Astrocyte (in vitro differentiated cells and primary cell): Measurements from ENCODE around the gene HTT-AS.

Experiments
- EZH2 ChIP-seq: IDR thresholded peaks from 2 replicates; pipeline ENCODE4 v1.6.1; 2012; ENCODE audit warnings: mild to moderate bottlenecking, low read length, inconsistent platforms; ENCODE audit not compliant: insufficient read depth
- TF ChIP-seq, protein P1 (sequence below): IDR thresholded peaks from 2 replicates; pipeline ENCODE4 v1.5.1; 2011; ENCODE audit warnings: low read depth, mild to moderate bottlenecking, inconsistent platforms, low read length, moderate library complexity; ENCODE audit not compliant: insufficient read depth

DNA sequence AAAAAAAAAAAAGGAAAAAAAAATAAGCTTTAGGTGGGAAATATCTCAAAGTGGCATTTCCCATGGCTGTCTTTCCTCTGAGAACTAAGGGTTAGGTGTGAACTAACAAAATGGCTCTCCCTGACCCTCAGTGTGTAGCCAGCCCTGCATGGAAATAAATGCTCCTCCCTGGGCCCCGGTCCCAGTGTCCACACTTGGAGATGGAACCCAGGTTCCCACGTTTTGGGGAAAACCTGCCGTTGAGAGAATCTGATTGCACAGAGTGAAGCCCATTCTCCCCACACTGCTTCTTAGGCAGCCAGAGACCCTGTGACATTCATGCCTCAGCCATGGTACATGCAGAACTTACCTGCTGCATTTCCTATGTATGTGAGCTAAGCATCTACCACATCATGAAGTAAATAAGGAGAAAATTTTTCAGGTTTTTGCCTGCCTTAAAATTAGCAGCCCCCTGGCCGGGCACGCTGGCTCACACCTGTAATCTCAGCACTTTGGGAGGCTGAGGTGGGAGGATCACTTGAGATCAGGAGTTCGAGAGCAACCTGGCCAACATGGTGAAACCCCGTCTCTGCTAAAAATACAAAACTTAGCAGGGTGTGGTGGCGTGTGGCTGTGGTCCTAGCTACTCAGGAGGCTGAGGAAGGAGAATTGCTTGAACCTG, 34.5 kb downstream of the HTT-AS start:
- TF ChIP-seq, protein P1, sequence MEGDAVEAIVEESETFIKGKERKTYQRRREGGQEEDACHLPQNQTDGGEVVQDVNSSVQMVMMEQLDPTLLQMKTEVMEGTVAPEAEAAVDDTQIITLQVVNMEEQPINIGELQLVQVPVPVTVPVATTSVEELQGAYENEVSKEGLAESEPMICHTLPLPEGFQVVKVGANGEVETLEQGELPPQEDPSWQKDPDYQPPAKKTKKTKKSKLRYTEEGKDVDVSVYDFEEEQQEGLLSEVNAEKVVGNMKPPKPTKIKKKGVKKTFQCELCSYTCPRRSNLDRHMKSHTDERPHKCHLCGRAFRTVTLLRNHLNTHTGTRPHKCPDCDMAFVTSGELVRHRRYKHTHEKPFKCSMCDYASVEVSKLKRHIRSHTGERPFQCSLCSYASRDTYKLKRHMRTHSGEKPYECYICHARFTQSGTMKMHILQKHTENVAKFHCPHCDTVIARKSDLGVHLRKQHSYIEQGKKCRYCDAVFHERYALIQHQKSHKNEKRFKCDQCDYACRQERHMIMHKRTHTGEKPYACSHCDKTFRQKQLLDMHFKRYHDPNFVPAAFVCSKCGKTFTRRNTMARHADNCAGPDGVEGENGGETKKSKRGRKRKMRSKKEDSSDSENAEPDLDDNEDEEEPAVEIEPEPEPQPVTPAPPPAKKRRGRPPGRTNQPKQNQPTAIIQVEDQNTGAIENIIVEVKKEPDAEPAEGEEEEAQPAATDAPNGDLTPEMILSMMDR, result no peak
- no peak for TF ChIP-seq EZH2
